ENCODE measurements around the gene CCDC167. TPM values are rescaled to one million over a fixed set of nuclear protein-coding genes. Genes with fewer than 3 reads are reported as not detected.

The CCDC167 gene
- total RNA-seq, 2 experiments from 2014 or later: 7.3 to 8.0 TPM

DNA sequence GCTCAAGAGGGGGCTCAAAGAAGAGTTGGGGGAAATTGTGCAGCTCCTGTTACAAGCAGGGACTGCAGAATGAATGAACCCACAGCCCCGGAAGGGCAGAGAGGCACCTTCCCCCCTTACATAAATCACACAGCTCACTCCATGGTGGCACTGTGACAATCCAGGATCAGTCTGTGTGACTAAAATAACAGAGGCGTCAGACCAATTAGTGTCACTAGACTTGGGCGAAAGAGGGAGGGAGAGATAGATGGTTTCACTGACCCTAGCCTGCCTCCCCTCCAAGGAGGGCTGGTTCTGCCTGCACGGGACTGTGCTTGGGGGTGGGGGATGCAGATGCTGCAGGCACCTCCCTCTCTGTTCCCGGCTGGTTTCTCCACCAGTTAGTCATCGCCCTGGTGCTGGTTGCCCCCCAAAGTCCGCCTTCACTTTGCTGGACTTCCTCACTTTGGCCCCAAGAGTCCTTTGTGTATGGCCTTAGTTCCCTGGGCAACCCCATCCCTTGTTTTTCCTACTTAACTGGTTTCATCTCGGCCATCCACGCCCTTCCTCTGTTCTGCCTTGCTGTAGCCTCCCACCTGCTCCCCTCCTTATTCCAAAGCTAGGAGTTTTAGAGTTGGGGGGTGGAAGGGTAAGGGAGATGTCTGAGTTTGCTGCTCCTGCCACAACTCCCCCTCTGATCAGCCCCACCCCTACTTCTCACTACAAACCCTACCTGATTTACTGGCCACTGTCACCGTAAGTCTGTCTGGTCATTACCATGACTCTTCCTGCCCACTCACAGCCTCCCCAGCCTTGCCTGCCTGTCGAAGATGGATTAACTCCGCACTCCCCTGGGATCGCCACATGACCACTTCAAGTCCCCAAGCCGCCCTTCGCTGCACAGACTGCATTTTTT lies 17.7 kb downstream of the CCDC167 start:
- Histone ChIP-seq H3K36me3 (ENCODE audit: insufficient read depth, low read length) (peaks cover 80% of the 10 kb centered on the region), H3K27me3 (ENCODE audit: control insufficient read depth in 1 of 2, insufficient read depth in 2 of 2, low read length in 2 of 2) (no peaks in the 10 kb centered on the region), H3K4me1 (ENCODE audit: insufficient read depth, low read length) (peaks cover 19% of the 10 kb centered on the region), H3K9me3 (ENCODE audit: control insufficient read depth in 1 of 2, insufficient read depth in 1 of 2, low read length in 2 of 2) (no peaks in the 10 kb centered on the region), H3K4me3 (ENCODE audit: low read length) (no peak overlapping the region), H3K27ac (ENCODE audit: low read depth in 1 of 2, low read length in 2 of 2) (no peak overlapping the region)
- intact Hi-C loops (cut with DNase I, micrococcal nuclease): loop anchor here in 1 of 2 experiments (5.0 kb wide), 2 partner anchors 35 to 1015 kb away; no protein-coding TSS in a partner anchor
- peaks cover 63% of the 10 kb centered on the region for H3K36me3 Mint-ChIP-seq (ENCODE audit: low read depth)
- POLR2A ChIA-PET: interaction anchor here (0.8 kb wide), 1 partner anchor 67 kb away, joined by 3 read pairs; no protein-coding TSS in a partner anchor
- no peaks in the 10 kb centered on the region for H3K9me3 Mint-ChIP-seq
- no peak overlapping the region for H3K4me3 Mint-ChIP-seq
- H3K4me1 Mint-ChIP-seq (ENCODE audit: low read depth): no peaks in the 10 kb centered on the region
- H3K27me3 Mint-ChIP-seq: no peaks in the 10 kb centered on the region
- TF ChIP-seq CTCF (IDR thresholded peaks at IDR 0.05): no peak
- peak in 1 of 14 experiments; percentile 24 for DNase-seq
- H3K27ac Mint-ChIP-seq: peak overlapping the region; percentile 50
- no peak for ATAC-seq (ENCODE audit: poor library complexity)
- CTCF ChIA-PET: interaction anchor here (2.3 kb wide), 1 partner anchor 84 kb away, joined by 5 read pairs; no protein-coding TSS in a partner anchor

DNA sequence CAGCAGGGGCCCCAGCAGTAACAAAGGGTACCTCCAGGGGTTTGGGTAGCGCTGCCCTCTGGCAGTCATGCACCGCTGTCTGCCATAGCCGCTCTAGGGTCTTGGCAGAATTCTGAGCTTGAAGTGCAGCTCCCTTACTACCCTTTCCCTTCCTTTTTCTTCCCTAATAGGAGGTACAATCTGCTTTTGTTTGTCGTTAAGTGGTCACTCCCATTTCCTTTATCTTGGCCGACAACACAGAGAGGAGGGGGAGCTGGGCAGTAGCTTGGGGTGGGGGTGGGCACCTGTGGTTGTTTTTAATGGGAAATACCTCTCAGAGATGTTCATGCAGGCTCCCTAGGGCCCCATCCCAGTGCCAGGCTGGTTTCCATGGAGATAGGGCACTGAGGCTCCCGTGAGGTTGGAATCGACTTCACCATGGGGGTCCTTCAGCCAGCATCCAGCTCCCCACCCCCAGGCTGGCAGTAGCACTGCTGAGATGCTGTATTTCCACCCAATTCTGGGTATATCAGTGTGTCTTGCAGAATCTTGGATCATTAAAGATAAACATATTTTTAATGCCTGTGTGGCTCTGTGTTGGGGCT lies 18.6 kb downstream of the CCDC167 start:
- TF ChIP-seq CTCF (IDR thresholded peaks at IDR 0.05): no peak

DNA sequence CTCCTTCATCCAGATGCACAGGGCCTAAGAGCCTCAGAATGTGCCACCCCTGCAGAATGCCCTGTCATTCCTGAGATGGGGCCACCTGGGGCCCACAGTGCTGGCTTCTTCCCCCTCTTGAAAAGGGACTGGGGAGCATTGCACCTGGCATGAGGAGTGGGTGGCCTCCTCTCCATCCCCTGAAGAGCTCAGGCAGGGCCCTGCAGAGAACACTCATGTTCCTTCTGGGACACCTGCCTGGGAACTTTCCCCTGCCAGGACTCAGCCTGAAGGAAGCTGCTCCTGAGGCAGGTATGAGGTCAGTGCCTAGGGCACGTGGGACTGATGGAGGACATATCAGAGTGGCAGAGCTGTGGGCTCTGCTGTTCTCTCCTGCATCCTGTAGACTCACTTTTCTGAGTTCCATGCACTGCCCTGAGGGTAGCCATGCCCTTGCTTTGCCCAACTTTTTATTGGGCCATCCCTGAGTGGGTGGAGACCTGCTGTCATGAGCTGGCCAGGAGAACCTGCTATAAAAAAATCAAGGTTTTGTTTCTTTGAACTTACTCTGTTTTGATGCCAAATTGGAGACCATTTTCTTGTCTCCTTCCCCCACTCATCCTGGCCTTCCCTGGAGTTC lies 19.5 kb downstream of the CCDC167 start:
- H3K4me3 Mint-ChIP-seq: no peak overlapping the region
- peaks cover 79% of the 10 kb centered on the region for H3K36me3 Mint-ChIP-seq (ENCODE audit: low read depth)
- DNase-seq (no peak), ATAC-seq (ENCODE audit: poor library complexity) (no peak)
- Histone ChIP-seq H3K27ac (ENCODE audit: low read depth in 1 of 2, low read length in 2 of 2) (no peak overlapping the region), H3K36me3 (ENCODE audit: insufficient read depth, low read length) (peaks cover 90% of the 10 kb centered on the region), H3K4me3 (ENCODE audit: low read length) (no peak overlapping the region), H3K27me3 (ENCODE audit: control insufficient read depth in 1 of 2, insufficient read depth in 2 of 2, low read length in 2 of 2) (no peaks in the 10 kb centered on the region), H3K4me1 (ENCODE audit: insufficient read depth, low read length) (peaks cover 18% of the 10 kb centered on the region), H3K9me3 (ENCODE audit: control insufficient read depth in 1 of 2, insufficient read depth in 1 of 2, low read length in 2 of 2) (no peaks in the 10 kb centered on the region)
- no peak overlapping the region for H3K27ac Mint-ChIP-seq
- no peak for TF ChIP-seq CTCF (IDR thresholded peaks at IDR 0.05)
- H3K27me3 Mint-ChIP-seq: no peaks in the 10 kb centered on the region
- no peaks in the 10 kb centered on the region for H3K9me3 Mint-ChIP-seq
- CTCF ChIA-PET: interaction anchor here (0.6 kb wide), 1 partner anchor 44 kb away, joined by 6 read pairs; no protein-coding TSS in a partner anchor
- POLR2A ChIA-PET: interaction anchor here (1.1 to 1.2 kb wide), 3 partner anchors 37 to 67 kb away, joined by 4 to 5 read pairs (median 4); partner anchors contain the start of gene CMTR1
- intact Hi-C loops (cut with DNase I, micrococcal nuclease): loop anchor here in 1 of 2 experiments (5.0 kb wide), 2 partner anchors 37 to 1017 kb away; no protein-coding TSS in a partner anchor
- no peaks in the 10 kb centered on the region for H3K4me1 Mint-ChIP-seq (ENCODE audit: low read depth)

More for the DNA sequence above, 18.6 kb downstream of the CCDC167 start:
- no peaks in the 10 kb centered on the region for H3K27me3 Mint-ChIP-seq
- DNase-seq (peak in 1 of 14 experiments; percentile 24), ATAC-seq (ENCODE audit: poor library complexity) (no peak)
- Histone ChIP-seq H3K36me3 (ENCODE audit: insufficient read depth, low read length) (peaks cover 86% of the 10 kb centered on the region), H3K4me1 (ENCODE audit: insufficient read depth, low read length) (peaks cover 19% of the 10 kb centered on the region), H3K27ac (ENCODE audit: low read depth in 1 of 2, low read length in 2 of 2) (no peak overlapping the region), H3K4me3 (ENCODE audit: low read length) (no peak overlapping the region), H3K9me3 (ENCODE audit: control insufficient read depth in 1 of 2, insufficient read depth in 1 of 2, low read length in 2 of 2) (no peaks in the 10 kb centered on the region), H3K27me3 (ENCODE audit: control insufficient read depth in 1 of 2, insufficient read depth in 2 of 2, low read length in 2 of 2) (no peaks in the 10 kb centered on the region)
- ChIA-PET CTCF (interaction anchor here (0.6 kb wide), 1 partner anchor 43 kb away, joined by 6 read pairs; no protein-coding TSS in a partner anchor), POLR2A (interaction anchor here (0.8 to 1.2 kb wide), 3 partner anchors 48 to 68 kb away, joined by 3 to 5 read pairs (median 4); partner anchors contain the start of gene CMTR1)
- no peaks in the 10 kb centered on the region for H3K4me1 Mint-ChIP-seq (ENCODE audit: low read depth)
- intact Hi-C loops (cut with DNase I, micrococcal nuclease): loop anchor here in 1 of 2 experiments (5.0 kb wide), 2 partner anchors 36 to 1016 kb away; no protein-coding TSS in a partner anchor
- H3K4me3 Mint-ChIP-seq: no peak overlapping the region
- H3K27ac Mint-ChIP-seq: peak overlapping the region; percentile 32
- H3K9me3 Mint-ChIP-seq: no peaks in the 10 kb centered on the region
- H3K36me3 Mint-ChIP-seq (ENCODE audit: low read depth): peaks cover 73% of the 10 kb centered on the region
